ENCODE data around the gene PTAFR.

DNA sequence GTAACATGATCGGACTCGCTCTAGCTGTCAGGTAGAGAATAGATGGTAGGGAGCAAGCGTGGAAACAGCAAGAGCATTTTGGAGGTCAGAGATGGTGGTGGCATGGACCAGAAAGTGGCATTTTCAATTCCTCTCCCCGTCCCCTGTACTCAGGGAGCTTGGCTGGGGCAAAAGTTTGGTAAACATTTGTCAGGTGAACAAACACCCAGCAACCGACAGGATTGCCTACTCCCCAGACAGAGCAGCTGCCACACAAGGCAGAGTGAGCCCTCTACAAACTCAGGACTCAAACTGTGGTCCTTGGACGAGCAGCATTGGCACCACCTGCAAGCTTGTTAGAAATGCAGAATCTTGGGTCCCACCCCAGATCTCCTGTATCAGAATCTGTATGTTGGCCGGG, 14.3 kb downstream of the PTAFR start:
- TF ChIP-seq GABPA (IDR thresholded peaks at IDR 0.05; ENCODE audit: low read depth): no peak
- TF ChIP-seq, protein P1, sequence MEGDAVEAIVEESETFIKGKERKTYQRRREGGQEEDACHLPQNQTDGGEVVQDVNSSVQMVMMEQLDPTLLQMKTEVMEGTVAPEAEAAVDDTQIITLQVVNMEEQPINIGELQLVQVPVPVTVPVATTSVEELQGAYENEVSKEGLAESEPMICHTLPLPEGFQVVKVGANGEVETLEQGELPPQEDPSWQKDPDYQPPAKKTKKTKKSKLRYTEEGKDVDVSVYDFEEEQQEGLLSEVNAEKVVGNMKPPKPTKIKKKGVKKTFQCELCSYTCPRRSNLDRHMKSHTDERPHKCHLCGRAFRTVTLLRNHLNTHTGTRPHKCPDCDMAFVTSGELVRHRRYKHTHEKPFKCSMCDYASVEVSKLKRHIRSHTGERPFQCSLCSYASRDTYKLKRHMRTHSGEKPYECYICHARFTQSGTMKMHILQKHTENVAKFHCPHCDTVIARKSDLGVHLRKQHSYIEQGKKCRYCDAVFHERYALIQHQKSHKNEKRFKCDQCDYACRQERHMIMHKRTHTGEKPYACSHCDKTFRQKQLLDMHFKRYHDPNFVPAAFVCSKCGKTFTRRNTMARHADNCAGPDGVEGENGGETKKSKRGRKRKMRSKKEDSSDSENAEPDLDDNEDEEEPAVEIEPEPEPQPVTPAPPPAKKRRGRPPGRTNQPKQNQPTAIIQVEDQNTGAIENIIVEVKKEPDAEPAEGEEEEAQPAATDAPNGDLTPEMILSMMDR (IDR thresholded peaks at IDR 0.05; ENCODE audit: insufficient read depth, low read length): no peak
- TF ChIP-seq POLR2AphosphoS5 (IDR thresholded peaks at IDR 0.05; ENCODE audit: low read depth): no peak
